GM12874 (cell line): ENCODE measurements around the gene PPP1R16B.
A peak's percentile ranks its signal among the peaks of the same experiment; 100 is the strongest.

Source experiments
- TF ChIP-seq, protein P1 (sequence below): IDR thresholded peaks from 2 replicates; pipeline ENCODE4 v1.5.1; 2011; ENCODE audit warnings: low read depth, mild to moderate bottlenecking, control low read depth, low read length, moderate library complexity; ENCODE audit not compliant: insufficient read depth

Gene PPP1R16B

DNA sequence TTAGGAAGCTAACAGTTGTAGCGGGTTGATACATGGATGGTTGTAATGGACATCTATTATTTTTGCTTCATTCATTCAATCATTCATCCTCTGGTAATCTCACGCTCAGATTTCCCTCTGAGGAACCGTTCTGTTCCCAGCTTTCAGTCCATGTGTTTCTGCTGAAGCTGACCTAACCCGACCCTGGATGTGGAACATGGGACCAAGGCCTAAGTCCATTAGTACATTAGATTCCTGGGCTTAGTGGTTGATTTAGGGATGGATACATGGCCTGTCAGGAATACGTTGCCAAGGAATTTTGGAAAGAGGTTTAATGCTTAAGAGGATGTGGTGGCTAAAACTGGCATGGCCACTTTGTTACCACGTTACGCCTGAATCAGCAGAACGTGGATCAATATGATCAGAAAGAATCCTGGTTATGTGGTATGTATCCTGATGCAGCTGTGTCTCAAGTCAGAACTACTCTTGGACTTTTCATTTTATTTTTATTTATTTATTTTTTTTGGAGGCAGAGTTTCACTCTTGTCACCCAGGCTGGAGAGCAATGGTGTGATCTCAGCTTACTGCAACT lies 152.5 kb downstream of the PPP1R16B start:
- TF ChIP-seq, protein P1, sequence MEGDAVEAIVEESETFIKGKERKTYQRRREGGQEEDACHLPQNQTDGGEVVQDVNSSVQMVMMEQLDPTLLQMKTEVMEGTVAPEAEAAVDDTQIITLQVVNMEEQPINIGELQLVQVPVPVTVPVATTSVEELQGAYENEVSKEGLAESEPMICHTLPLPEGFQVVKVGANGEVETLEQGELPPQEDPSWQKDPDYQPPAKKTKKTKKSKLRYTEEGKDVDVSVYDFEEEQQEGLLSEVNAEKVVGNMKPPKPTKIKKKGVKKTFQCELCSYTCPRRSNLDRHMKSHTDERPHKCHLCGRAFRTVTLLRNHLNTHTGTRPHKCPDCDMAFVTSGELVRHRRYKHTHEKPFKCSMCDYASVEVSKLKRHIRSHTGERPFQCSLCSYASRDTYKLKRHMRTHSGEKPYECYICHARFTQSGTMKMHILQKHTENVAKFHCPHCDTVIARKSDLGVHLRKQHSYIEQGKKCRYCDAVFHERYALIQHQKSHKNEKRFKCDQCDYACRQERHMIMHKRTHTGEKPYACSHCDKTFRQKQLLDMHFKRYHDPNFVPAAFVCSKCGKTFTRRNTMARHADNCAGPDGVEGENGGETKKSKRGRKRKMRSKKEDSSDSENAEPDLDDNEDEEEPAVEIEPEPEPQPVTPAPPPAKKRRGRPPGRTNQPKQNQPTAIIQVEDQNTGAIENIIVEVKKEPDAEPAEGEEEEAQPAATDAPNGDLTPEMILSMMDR, result no peak

DNA sequence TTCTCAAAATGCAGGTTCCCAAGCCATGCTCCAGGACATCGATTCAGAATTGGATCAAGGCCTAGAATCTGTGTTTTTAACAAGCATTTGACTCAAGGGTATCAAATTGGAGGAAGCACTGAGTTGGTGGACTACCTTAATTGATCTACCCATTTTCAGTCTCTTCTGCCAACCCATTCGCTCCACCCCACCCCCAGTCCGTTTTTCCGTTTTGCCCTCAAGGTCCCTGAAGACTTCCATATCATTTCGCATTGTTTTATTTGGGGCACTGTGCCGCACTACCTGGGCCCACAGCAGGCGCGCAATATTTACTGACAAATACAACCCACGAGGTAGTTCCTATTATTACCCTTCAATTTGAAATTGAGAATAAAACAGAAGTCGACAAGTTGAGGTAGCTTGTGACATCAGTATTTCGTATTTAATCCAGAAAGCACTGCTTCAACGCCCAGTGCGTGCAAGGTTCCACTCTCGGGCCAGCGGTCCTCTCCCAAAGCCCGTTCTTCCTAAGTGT lies 156.1 kb downstream of the PPP1R16B start:
- TF ChIP-seq, protein P1, result no peak

DNA sequence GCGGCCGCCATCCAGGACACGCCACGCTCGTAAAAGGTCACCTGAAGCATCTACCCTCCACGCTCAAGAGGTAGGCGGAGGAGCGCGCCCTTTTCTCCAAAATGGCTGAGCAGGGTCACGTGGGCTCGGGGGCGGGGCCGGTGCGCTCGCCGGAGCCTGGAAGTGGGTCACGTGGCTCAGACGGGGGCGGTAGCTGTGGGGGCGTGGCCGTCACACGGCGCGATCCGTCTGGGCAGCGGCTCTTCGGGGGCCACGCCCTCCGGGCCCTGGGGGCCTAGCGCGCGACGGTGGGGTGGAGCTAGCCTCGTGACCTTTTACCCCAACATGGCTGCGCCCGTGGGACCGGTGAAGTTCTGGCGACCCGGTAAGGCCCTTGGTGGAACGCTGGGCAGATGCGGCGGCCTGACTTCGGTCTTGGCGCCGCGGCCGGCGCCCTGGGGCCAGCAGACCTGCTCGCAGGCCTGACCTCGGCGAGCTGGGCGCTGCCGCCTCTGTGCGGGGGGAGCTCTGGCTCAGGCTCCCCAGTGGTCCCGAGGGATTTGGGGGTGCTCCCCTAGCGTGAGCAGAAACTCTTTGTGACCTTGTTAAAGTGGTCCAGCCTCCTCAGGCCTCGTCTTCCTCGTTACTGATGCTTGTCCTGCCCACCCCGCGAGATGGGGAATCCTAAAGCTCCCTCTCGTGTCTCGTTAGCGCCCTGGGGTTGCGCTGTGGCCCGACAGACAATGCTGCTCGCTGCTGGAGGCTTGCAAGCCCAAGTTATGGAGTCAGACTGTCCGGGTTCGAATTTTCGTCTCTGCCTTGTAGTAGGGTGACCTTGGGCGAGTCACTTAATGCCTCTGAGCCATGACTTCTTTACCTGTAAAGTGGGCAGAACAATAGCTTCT lies 156.8 kb downstream of the PPP1R16B start, which contains the start of gene DHX35:
Gene DHX35, plus strand, starts transcription at position 301 of the 884 bp plus-strand sequence. Its CDS starts 24 bp downstream, at position 325.
- TF ChIP-seq, protein P1, result peak; percentile 39

DNA sequence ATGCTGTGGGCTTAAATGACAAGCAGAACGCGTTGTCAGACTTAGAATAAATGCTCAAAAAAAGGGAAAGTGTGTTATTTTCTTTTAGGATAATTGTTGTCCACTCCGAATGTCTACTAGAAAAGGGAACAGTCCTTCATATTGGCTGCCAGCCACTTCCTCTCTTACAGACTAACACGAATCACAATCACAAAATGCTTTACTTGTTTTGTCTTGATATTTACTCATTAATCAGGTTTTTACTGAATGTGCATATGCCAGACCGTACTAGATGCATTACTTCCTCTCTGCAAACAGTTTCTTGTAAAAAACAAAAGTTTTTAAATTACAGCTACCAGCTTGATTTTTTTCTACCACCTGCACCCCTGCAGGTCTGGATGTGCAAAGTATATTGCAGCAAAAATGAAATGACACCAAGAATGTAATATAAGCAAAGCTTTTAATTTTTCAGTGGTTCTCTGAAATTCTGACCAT lies 157.5 kb downstream of the PPP1R16B start:
- TF ChIP-seq, protein P1, result no peak

DNA sequence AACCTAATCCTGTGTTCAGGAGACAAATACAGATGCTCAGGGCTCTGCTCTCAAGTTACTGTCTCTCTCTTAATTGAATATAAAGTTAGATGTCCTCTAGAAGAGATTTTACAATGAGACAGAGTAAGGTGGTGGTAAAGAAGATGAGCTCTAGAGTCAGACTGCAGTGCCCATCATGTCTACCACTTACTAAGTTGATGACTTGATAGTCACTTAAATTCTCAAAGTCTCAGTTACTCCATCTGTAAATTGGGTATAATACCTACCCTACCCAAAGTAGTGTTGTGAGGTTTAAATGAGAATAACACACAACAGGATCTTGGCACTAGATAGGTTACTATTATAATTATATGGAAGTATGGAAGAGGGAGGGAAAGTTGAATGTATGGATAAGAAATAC lies 158.2 kb downstream of the PPP1R16B start:
- TF ChIP-seq, protein P1, result no peak

DNA sequence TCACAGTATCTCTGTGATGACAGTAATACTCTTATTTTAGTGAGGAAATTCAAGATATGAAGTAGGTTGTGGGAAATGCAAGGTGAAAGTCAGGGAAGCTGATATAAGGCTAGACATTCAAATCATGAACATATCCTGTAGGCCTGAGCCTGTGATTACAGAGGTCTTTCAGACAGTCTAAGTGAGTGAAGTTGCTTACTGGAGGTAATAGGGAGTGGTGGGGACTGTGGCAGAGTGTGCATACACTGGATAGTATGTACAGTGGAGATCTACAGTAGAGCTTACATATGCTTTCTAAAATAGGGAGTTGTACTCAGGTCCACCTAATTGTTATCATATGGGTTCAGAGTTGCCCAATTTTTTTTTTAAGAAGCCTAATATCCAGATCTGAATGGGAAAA lies 159.8 kb downstream of the PPP1R16B start:
- TF ChIP-seq, protein P1, result no peak

DNA sequence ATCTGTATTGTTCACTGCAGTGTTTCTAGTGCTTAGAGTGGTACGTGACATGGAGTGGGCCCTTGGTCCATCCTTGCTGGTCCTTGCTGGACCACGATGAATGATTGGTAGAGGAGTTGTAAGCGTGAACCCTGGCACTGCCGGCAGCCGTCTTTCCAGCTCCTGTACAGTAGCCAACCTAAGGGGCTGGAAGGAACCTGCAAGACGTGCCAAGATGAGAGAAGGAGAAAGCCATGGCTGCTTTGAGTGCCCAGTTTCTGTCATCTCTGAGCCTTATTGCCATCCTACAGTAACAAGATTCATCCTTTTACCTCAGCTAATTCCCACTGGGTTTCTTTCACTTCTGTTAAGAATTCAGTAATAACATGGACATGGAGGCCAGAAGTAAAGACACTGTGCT lies 162.6 kb downstream of the PPP1R16B start:
- TF ChIP-seq, protein P1, result no peak
